ENCODE results near the gene LEKR1. TPM values are rescaled to one million over a fixed set of nuclear protein-coding genes. Genes with fewer than 3 reads are reported as not detected.

LEKR1 gene
- total and polyA plus RNA-seq, 2 donors (not counting 1 experiment from before 2014, with no cell fraction given) = 0.94 to 4.7 TPM

DNA sequence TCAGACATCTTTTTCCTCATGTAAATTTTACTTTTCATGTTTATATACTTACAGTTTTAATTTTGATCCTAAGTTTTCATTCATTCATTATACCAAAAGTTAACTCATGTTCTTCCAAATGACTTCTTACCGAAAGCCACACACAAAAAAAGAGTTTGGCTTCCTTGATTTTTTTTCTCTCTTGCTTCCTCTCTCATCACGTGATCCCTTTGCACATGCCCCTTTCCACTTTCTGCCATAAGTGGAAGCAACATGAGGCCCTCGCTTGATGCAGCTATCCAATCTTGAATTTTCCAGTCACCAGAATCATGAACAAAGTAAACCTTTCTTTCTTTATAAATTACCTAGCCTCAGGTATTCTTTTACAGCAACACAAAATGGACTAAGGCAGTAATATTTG lies 93.7 kb downstream of the LEKR1 start:
- no peak for TF ChIP-seq EZH2 (IDR thresholded peaks at IDR 0.05; ENCODE audit: borderline replicate concordance, insufficient read depth, low read depth, low read length, poor library complexity, severe bottlenecking)
- TF ChIP-seq, protein P1, sequence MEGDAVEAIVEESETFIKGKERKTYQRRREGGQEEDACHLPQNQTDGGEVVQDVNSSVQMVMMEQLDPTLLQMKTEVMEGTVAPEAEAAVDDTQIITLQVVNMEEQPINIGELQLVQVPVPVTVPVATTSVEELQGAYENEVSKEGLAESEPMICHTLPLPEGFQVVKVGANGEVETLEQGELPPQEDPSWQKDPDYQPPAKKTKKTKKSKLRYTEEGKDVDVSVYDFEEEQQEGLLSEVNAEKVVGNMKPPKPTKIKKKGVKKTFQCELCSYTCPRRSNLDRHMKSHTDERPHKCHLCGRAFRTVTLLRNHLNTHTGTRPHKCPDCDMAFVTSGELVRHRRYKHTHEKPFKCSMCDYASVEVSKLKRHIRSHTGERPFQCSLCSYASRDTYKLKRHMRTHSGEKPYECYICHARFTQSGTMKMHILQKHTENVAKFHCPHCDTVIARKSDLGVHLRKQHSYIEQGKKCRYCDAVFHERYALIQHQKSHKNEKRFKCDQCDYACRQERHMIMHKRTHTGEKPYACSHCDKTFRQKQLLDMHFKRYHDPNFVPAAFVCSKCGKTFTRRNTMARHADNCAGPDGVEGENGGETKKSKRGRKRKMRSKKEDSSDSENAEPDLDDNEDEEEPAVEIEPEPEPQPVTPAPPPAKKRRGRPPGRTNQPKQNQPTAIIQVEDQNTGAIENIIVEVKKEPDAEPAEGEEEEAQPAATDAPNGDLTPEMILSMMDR (IDR thresholded peaks at IDR 0.05) = no peak
- H3K27ac ChIP-seq (ENCODE audit: low read length in 2 of 2) = no peak overlapping the region
- no peak for DNase-seq
- Mint-ChIP-seq H3K4me3 (no peak overlapping the region), H3K27me3 (no peaks in the 10 kb centered on the region), H3K9me3 (ENCODE audit: insufficient read depth) (peaks cover 3% of the 10 kb centered on the region), H3K27ac (no peak overlapping the region), H3K4me1 (no peaks in the 10 kb centered on the region)
- H3K9ac ChIP-seq (ENCODE audit: low read length) = no peak overlapping the region
- H4K20me1 ChIP-seq (ENCODE audit: control insufficient read depth, insufficient read depth, low read length, poor library complexity, severe bottlenecking) = no peaks in the 10 kb centered on the region
- H3K4me2 ChIP-seq (replicated peaks; ENCODE audit: low read depth, low read length, poor library complexity, severe bottlenecking) = no peak overlapping the region
- H3K27me3 ChIP-seq (replicated peaks in 1 of 4; ENCODE audit: control extremely low read depth in 1 of 4, control insufficient read depth in 3 of 4, insufficient read depth in 4 of 4, low read length in 3 of 4) = no peaks in the 10 kb centered on the region
- H2AFZ ChIP-seq (ENCODE audit: insufficient read depth, low read depth, low read length, poor library complexity, severe bottlenecking) = no peak overlapping the region
- no peak overlapping the region for H3K4me3 ChIP-seq (ENCODE audit: control extremely low read depth in 1 of 5, extremely low read depth in 1 of 5, insufficient read depth in 1 of 5, low read depth in 2 of 5, low read length in 4 of 5)
- CTCF ChIA-PET = no interaction called here
- intact Hi-C loops (cut with micrococcal nuclease) = loop anchor here (10.0 kb wide), 1 partner anchor 55 kb away; no protein-coding TSS in a partner anchor
- POLR2A ChIA-PET = no interaction called here
- H3K9me3 ChIP-seq (ENCODE audit: control extremely low read depth in 1 of 3, control insufficient read depth in 2 of 3, insufficient read depth in 1 of 3, low read length in 2 of 3) = peaks cover 0 to 2% (median 0%) of the 10 kb centered on the region in 3 donors
- no peak for ATAC-seq (ENCODE audit: low read depth)
- no peaks in the 10 kb centered on the region for H3K36me3 ChIP-seq (replicated peaks in 1 of 2; ENCODE audit: control extremely low read depth in 1 of 2, control insufficient read depth in 1 of 2, extremely low read depth in 1 of 2, insufficient read depth in 2 of 2, low read length in 1 of 2)
- 97% methylated on average over 3 of the region's 3 CpGs for WGBS (ENCODE audit: insufficient coverage)
- H3K79me2 ChIP-seq (ENCODE audit: control insufficient read depth, insufficient read depth, low read length) = no peaks in the 10 kb centered on the region
- H3K4me1 ChIP-seq (ENCODE audit: control insufficient read depth in 2 of 2, insufficient read depth in 2 of 2, low read length in 2 of 2) = no peaks in the 10 kb centered on the region

DNA sequence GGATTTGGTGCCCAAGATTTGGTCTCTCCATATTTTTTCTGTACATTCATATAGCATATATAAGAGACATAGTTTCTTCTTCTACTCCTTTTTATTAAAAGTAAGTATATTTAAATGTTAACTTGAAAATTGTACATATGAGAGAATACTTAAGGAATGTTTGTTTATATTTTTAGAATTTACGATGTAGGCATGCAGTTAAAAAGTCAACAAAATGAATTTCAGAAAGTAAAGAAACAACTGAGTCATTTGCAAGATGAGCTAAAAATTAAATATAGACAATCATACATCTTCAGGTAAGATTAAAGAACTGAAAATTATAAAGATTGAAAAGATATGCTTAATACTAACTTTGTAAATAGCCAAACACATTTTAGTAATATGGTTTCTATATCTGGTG lies 94.2 kb downstream of the LEKR1 start:
- TF ChIP-seq, protein P1 (IDR thresholded peaks at IDR 0.05) = no peak
- no peak for TF ChIP-seq EZH2 (IDR thresholded peaks at IDR 0.05; ENCODE audit: borderline replicate concordance, insufficient read depth, low read depth, low read length, poor library complexity, severe bottlenecking)
- no peaks in the 10 kb centered on the region for H3K27me3 Mint-ChIP-seq
- no peak for ATAC-seq (ENCODE audit: low read depth)

More for the DNA sequence above, 94.2 kb downstream of the LEKR1 start:
- Histone ChIP-seq H3K27me3 (replicated peaks in 1 of 4; ENCODE audit: control extremely low read depth in 1 of 4, control insufficient read depth in 3 of 4, insufficient read depth in 4 of 4, low read length in 3 of 4) (no peaks in the 10 kb centered on the region), H3K79me2 (ENCODE audit: control insufficient read depth, insufficient read depth, low read length) (no peaks in the 10 kb centered on the region), H3K27ac (ENCODE audit: low read length in 2 of 2) (no peak overlapping the region), H3K36me3 (replicated peaks in 1 of 2; ENCODE audit: control extremely low read depth in 1 of 2, control insufficient read depth in 1 of 2, extremely low read depth in 1 of 2, insufficient read depth in 2 of 2, low read length in 1 of 2) (no peaks in the 10 kb centered on the region), H3K9ac (ENCODE audit: low read length) (no peak overlapping the region), H4K20me1 (ENCODE audit: control insufficient read depth, insufficient read depth, low read length, poor library complexity, severe bottlenecking) (no peaks in the 10 kb centered on the region), H3K4me2 (replicated peaks; ENCODE audit: low read depth, low read length, poor library complexity, severe bottlenecking) (no peak overlapping the region), H2AFZ (ENCODE audit: insufficient read depth, low read depth, low read length, poor library complexity, severe bottlenecking) (no peak overlapping the region), H3K4me3 (ENCODE audit: control extremely low read depth in 1 of 5, extremely low read depth in 1 of 5, insufficient read depth in 1 of 5, low read depth in 2 of 5, low read length in 4 of 5) (no peak overlapping the region), H3K4me1 (ENCODE audit: control insufficient read depth in 2 of 2, insufficient read depth in 2 of 2, low read length in 2 of 2) (no peaks in the 10 kb centered on the region), H3K9me3 (ENCODE audit: control extremely low read depth in 1 of 3, control insufficient read depth in 2 of 3, insufficient read depth in 1 of 3, low read length in 2 of 3) (peaks cover 0 to 2% (median 0%) of the 10 kb centered on the region in 3 donors)
- Mint-ChIP-seq H3K4me1 (no peaks in the 10 kb centered on the region), H3K4me3 (no peak overlapping the region), H3K27ac (no peak overlapping the region), H3K9me3 (ENCODE audit: insufficient read depth) (peaks cover 3% of the 10 kb centered on the region)
- ChIA-PET CTCF (no interaction called here), POLR2A (no interaction called here)
- no CpG with 5 or more reads among the region's 1 CpG for WGBS (ENCODE audit: insufficient coverage)
- no peak for DNase-seq
- intact Hi-C loops (cut with micrococcal nuclease) = no loop called here
